Measurements from ENCODE around the gene GPRC5D.

DNA sequence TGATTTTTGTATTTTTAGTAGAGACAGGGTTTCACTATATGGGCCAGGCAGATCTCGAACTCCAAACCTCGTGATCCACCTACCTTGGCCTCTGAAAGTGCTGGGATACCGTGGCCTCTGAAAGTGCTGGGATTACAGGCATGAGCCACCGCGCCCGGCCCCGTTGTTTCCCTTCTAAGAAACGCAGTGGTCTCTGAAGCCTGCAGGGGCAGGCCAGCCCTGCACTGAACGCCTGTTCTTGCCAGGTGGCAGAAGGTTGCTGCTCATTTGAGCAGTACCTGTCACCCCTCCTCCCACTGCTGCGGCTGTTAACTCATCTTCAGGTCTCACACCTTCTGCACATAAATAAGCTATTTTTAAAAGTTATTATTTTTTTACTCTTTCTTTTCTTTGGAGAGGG is 36.3 kb downstream of the GPRC5D start:
- TF ChIP-seq POLR2AphosphoS5 (IDR thresholded peaks at IDR 0.05; ENCODE audit: low read depth, low read length) (no peak), RCOR1 (IDR thresholded peaks at IDR 0.05; ENCODE audit: low read length) (no peak), NRF1 (IDR thresholded peaks at IDR 0.05; ENCODE audit: low read depth, low read length) (no peak)
- TF ChIP-seq, protein P1, sequence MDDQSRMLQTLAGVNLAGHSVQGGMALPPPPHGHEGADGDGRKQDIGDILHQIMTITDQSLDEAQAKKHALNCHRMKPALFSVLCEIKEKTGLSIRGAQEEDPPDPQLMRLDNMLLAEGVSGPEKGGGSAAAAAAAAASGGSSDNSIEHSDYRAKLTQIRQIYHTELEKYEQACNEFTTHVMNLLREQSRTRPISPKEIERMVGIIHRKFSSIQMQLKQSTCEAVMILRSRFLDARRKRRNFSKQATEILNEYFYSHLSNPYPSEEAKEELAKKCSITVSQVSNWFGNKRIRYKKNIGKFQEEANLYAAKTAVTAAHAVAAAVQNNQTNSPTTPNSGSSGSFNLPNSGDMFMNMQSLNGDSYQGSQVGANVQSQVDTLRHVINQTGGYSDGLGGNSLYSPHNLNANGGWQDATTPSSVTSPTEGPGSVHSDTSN (IDR thresholded peaks at IDR 0.05), result no peak

Data from SK-N-SH (cell line).